Fibroblast of gingiva (primary cell): ENCODE measurements around the gene SF1.

ENCODE experiments used
- DNase-seq: peaks from one replicate; pipeline ENCODE4 v3.0.0-alpha.2; 2011; ENCODE audit warnings: low read depth

SF1 gene

DNA sequence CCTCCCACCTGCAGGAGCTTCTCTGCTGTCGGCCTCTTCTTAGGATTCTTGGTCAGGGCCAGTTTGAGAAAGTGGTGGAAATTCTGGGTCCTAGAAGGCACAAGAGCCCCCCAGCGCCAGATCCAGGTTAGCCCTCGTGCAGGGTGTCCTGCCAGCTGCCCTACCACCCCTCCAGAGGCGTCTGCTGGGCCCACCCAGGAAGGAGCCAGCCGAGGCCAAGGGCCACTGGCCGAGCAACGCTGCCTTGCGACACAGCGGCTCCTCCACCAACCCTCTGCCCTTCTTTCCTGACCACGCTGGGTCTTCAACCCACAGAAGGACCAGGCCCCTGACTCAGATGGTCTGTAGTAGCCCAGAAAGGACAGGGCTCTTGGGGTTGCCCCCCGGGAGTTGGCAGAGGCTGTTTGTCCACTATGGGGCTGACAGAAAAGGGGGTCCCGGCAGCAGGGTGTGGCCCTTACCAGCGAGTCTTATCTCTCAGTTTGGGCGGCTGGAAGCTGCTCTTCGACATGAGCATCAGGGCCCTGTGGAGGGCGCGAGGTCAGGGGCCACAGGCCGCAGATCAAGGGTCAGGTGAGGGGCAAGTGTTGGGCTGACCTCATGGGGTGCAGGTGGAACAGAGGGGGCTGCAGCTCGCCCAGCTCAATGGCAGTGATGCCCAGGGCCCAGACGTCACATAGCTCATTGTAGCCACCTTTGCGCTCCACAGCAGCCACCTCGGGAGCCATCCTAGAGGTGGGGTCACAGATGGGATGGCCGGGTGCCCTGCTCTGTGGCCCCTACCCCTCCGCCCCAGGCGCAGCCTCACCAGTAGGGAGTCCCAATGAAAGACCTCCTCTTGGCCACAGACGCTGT, 22.2 kb upstream of the SF1 start:
- DNase-seq, result no peak

DNA sequence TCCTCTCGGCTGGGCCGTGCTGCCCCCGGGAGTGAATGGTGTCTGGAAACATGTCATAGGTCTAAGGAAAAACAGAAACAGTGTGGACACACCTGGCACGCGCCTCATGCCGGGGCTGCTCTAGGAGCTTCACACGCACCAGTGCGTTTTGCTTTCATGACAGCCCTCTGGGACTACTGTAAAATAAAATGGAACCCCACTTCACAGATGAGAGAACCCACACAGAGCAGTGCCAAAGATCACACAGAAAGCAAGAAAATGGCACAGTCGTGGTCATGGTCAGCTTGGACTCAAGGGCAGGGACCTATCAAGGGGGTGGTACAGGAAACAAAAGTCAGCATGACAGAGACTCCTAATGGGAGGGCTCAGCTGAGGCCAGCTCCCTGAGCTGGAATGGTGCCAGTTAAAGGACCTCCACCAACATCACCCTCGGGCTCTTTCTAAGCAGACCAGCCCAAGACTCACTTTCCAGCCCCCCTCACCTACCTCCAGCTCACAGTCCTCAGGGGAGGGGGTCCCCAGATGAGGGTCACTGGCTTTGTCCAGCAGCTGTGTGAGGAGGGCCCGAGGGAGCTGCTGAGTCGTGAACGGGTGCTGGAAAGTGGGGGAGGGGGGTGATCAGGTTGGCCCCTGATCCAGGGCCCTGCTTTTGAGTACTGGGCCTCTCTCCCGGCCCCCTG, 21.4 kb upstream of the SF1 start:
- no peak for DNase-seq

DNA sequence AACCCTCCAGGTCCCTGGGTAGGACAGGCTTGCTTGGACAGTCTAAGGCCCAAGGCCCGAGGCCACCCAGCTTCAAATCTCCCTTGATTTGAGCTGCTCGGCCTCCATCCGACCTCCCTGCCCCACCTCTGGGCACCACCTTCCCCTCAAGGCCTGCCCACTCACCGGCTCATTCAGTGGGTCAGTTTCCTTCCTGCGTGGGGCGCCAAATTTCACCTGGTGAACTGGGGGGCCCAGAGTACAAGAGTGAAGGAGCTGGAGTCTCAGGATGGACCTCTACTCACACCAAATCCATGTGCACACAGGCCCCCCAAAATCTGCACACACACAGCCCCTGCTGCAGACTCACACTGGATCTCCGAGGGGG, 20.9 kb upstream of the SF1 start:
- DNase-seq, result no peak

DNA sequence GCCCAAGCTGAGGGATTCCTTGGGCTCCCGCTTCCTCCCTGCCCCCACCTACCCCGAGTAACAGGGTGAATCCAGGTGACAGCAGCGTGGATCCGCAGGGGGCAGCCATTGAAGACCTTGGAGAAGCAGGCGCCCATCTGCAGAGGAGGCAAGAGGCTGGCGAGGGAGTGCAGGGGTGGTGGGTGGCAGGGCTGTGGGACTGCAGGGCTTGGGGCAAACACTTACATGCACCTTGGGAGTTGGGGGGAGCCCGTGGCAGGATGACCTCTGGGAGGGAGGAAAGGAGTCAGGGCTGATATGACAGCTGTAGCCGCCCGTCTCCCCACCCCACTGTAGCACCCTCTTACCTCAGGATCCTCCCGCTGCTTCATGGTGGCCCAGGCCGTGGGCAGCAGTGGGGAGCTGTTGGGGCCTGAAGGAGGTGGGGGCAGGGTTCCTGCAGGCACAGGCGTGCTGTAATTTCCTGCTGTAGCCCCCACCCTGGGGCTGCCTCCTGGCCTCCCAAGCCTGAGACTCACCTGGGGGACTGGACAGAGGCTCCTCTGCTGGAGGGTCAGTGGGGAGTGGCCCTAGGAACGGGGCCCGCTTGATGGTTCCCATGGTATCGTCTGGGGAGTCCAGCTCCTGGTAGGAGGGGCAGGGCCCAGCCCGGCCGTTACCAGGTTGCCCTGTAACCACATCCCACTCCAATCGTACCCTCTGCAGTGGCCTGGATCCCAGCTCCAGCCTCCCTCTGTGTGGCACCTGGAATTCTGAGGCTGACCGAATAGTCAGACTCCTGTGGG, 18.6 kb upstream of the SF1 start:
- no peak for DNase-seq

DNA sequence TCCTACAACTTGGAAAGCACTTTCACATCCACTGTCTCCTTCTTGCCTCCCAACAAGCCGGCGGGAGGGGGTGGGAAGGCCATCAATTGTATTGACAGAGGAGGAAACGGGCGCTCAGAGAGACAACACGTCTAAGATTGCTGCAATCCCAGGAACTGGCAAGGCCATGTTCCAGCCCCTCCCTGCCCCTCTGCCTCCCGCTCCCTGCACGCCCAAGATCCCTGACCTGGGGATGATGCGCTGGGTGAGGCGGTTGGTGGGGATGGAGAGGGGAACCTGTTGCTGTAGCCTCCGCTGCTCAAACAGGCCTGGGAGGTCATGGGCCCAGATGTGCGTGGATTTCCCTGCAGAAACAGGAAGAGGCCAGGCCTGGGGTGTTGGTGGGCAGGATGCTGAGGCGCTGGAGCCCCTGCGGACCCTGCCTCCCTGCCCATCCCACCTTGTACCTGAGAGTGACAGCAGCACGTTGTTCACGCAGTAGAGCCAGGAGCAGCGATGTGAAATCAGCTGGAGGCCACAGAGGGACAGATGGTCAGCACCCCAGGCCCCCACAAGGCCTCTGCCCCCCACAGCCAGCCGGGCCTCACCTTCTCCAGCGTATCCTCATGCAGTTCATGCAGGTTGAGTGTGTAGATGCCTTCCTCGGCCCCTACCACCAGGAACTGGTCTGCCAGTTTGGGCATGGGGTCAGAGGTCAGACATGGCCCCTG, 17.9 kb upstream of the SF1 start:
- DNase-seq, result no peak

DNA sequence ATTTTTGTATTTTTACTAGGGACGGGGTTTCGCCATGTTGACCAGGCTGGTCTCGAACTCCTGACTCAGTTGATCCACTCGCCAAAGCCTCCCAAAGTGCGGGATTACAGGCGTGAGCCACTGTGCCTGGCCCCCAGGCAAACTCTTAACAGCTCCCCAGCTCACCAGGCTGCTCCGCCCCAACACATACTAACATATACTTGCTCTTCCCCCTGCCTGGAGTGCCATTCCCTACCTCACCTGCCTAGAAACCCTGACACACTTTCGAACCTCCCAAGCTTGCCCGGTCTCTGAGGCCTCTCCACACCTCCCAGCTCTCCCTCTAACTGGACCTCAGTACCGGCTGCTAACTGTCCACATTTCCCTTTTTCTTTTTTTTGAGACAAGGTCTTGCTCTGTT, 16.2 kb upstream of the SF1 start:
- no peak for DNase-seq

DNA sequence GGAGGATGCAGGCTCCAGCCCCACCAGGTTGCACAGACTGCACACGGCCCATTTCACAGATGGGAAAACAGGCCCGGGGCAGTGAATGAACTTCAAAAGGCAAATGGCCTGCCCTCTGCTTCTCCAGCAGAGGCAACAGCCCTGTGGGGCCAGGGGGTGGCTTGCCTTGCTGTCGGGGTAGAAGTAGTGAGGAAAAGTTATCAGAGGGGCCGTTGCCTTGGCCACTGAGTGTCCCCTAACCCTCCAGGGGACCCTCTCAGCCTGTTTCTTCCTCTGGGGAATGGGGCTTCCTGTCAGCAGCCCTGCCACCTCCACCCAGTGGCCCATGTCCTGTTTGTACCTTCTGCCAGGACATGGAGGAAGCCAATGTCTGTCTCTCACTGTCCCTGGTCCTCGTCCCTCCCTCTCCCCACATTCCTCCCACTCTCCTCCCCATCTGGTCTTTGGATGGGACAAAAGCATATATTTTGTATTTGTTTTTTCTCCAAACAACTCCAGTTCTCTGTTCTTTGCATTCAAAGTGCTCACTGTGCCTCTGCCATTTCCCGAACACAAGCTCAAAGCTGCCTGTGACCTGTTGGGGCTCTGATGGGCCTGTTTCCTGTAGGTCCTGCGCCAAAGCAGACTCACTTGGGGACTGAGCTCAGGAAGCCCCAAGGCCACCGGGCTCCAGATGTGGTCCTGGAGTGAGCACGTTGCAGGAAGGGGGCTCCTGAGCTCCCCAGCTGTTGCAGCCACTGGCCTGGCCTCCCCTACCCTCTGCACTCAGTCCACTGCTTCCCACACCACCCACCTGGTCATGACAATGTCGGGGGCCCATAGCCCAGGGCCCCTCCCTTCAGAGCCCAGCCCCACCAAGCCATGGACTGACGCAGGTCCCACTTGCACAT, 15.2 kb upstream of the SF1 start:
- no peak for DNase-seq

DNA sequence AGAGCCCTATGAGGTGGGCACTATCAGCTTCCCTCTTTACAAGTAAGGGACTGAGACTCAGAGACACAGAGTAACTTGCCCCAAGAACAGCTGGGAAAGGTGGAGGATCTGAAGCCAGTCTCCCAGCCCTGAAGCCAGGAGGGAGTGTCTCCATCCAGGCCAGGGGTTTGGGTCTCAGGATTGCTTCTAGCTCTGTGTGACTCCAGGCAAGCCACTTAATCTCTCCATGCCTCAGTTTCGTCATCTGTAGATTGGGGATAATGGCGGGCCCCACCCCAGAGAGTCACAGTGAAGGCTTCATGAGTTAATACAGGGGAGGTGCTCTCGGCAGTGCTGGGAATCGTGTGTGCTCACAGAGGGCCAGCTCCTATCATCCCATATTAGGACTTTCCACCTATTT, 14.1 kb upstream of the SF1 start:
- no peak for DNase-seq

DNA sequence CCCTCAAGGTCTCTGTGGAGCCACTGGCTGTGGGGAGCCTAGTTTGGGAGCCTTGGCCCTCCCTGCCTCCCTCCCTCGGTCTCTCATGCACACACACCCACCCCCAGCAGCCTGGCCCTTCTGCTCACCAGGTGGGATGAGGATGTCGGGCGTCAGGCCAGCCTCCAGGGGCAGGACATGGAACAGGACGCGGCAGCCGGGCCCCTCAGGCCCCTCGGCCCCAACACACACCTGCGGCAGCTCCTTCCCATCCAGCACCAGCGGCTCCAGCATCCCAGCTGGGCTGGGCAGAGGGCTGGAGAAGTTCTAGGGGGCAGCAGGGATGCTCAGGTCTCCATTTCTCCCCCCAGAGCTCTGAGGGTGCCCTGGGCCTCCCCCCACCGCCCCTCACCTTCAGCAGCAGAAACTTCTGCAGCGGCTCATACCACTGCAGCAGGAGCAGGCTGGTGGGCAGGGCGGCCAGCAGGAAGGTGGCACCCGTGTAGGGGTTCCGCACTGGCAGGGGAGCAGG, 13.5 kb upstream of the SF1 start:
- no peak for DNase-seq

DNA sequence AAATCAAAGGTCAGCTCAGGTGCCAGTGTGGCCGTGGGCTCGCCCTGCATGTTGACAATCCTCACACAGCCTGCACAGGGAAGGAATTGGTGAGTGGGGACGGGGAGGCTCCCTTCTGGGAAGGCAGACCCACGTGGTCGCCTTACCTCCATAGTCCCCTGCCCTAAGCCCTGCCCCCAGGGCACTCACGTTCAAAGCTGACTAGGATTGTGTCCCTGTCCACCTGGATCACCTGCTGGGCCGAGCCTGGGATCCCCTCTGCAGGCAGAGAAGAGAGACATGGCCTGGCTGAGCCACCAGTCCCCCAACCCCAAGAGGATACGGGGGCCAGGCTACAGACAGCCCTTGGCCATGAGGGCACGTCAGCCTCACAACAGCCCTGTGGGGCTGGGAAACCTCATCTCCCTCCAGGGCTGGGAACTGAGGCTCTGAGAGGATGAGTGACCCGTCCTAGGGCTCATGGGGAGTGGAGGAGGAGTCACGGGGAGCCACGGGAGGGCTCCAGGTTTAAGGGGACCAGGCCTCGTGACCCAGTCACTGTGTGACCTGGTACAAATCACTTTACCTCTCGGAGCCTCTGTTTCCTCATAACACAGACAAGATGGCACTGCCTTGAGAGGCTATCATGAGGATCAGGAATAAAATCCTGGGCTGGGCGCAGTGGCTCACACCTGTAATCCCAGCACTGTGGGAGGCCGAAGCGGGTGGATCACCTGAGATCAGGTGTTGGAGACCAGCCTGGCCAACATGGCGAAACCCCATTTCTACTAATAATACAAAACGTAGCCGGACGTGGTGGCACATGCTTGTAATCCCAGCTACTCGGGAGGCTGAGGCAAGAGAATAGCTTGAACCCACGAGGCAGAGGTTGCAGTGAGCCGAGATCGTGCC, 12.1 kb upstream of the SF1 start:
- DNase-seq, result no peak

DNA sequence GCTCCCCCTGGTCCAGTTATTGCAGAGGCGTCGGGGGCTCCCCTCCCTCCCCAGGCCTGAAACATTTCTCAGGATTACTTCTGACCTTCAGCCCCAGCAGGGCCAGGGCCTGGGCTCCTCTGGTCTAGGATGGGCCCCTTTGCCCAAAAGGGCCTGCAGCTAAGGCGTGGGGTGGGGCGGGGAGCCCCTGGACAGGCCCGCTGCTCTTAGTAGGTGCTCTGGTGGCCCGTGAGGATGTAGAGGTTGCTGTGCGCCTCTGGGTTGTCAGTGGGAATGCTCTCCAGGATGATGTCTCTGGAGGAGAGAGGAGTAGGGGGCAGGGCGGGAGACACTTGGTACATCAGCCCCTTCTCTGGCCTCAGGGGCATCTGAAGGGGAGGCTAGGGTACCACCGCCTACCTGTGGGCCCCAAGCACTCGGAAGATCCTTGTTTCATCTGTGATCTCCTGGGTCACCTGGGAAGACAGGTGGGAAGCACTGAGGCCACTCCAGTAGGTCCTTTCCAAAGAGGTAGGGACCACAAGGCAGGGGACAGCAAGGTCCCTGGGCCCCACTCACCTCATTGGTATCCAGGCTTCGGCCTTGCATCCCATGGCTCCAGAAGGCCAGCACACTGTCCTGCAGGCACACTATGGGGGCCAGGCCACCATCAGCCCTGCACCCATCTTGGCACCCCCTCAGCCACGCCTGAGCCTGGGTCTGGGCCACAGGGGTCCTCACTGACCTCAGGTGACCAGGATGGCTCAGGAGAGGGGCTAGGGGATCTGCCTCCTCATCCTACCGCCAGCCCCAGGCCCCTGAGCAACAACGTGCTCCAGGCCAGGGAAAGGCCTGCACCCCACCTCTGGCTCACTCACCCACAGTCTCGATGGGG, 11.2 kb upstream of the SF1 start:
- DNase-seq, result no peak

DNA sequence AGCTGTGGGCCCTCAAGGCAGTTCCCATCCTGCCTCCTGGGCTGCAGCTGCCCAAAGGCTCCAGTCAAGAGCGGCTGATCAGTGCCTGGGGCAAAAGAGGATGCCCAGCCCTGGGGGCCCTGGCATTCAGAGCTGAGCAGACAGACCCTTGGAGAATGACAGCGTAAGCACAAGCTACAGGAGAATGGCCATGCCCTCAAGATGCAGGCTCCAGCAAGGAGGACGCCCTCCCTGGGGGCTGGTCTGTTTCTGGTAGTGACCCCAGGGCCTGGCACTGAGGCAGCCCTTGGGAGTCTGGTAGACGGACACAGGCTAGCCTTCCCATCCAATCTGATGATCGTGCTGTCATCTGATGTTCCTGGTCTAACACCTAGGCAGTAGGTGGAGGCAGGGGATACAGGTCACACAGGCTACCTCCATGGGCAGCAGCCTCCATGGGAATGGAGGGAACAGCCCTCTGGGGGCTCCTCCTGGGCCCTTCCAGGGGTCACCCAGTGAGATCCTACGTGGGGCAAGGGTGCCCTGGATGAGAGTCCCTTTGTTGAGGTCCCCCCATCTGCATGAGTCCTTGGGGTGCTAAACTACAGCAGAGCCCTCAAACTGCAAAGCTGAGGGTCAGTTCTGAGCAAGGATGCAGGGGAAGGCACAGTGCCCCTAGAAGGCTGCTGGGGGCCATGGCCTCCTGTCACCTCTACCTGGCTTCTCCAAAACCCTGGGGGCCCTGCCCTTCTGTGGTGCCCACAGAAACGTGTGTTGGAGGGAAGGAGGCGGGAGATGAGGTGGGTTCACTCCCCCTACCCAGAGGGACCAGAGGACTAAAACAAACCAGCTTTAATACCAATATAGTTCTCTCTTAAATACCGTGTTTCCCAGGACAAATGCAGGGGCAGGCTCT, 10.2 kb upstream of the SF1 start:
- DNase-seq, result no peak

DNA sequence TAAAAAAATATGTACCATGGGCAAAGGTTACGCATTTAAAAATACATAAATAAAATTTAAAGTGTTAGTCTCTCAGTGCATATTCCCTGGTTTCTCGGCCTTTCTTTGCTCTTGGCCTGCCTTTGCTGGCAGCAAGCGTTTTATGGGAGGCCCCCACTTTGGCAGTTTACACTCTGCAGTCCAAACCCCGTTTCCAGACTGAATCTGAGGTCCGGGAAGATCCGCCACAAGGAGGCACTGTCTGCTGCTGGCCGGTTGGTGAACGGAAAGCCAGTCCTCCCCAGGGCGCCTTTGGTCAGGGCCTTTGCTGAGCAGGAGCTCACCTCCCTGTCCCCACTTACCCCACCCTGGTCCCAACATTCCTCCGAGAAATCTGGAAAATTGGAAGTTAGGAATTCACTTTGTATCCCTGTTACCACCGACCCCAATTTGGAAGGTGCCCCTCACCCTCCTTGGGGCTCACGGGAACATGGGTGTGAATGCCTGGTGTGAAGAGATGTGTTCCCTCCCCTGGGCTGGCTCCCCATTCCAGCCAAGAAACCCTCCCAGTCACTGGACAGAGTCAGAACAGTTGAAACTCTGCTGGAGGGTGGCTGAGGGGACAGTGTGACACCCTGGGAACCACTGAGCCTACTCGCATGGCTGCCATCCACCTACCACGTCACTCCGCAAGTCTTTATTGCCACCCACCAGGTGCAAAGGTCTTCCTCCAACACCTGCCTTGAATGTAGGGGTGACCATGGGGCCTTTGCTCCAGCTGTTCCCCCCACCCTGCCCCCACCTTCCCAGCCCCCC, 9.4 kb upstream of the SF1 start:
- peak; percentile 25 for DNase-seq

DNA sequence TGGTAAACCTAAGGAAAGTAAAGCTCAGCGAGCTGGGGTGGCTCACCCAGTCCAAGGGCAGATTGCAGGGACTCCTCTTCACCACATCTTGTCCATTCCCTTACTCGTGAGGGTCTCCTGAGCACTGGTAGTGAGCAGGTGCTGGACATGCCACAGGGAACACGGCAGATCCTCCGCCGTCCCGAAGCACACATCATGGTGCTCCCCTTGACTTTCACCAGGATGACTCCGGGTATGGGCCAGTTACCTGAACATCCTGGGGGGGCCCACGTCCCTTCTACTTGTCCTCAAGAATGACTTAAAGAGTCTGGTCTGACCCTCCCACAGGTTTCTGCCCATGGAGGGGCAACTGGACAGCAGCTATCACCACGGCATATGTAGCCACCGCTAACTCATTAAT, 8.0 kb upstream of the SF1 start:
- DNase-seq, result no peak

DNA sequence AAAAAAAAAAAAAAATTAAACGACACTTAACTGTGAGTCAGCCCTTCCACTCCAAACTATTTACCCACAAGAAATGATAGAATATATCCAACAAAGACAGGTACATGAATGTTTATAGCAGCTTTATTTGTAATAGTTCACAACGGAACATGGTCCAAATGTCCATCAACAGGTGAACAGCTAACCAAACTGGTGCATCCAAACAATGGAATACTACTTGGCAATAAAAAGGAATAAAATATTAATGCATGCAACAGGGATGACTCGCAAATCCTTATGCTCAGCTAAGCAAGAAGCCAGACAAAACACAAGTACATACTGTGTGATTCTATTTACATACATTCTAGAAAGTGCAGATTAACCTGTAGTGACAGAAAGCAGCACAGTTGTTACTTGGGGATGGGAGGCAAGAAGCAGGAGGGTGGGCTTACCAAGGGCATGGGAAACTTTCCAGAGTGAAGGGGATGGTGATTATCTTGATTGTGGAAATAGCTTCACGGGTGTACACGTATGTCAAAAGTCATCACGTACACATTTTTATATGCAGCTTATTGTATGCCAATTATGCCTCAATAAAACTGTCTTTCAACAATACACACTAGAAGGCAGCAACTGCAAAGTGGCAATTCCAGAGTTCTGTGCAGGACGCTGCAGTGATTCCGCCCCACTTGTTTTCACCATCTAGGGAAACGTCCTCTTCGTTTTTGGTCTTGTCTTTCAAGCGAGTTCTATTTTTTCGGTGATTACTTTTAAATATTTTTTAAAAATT, 6.7 kb upstream of the SF1 start:
- DNase-seq, result no peak

DNA sequence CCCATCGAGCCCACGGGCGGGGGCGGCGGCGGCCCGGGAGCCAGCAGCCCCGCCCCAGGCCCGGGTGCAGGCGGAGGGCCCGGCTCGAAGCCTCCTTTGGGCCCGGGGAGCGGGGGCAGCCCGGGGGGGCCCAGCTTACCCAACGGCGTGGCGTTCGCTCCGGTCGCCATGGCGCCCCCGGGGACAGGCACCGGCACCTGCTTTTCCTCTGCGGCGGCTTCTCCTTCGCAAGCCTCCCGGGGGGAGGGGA, 194 bp downstream of the SF1 start:
- no peak for DNase-seq
